Calu3 (cell line): Measurements from ENCODE around the gene NTM. TPM values are rescaled to one million over a fixed set of nuclear protein-coding genes. Genes with fewer than 3 reads are reported as not detected.

Source experiments
- BruUV-seq: library from RNA; stranded (reverse); fragments of 400-500 nt; replicated peaks from 2 replicates; lab custom pipeline; 2021; lab: Mats Ljungman, UMichigan
- CTCF ChIA-PET: fragments of 300-600 bp; sonication (Branson Sonifier 250); formaldehyde crosslinking; loops from one replicate; lab custom pipeline; 2022; ENCODE audit warnings: antibody characterized with exemption; lab: Charles Lee
- DNase-seq: peaks from one replicate; pipeline ENCODE4 v3.0.0; 2022
- H3K27ac Mint-ChIP-seq: one replicate; pipeline ENCODE4 v1.8.0; 2022; ENCODE audit warnings: mixed read lengths; ENCODE audit not compliant: unreplicated experiment
- H3K27me3 Mint-ChIP-seq: one replicate; pipeline ENCODE4 v1.8.0; 2022; ENCODE audit warnings: mixed read lengths; ENCODE audit not compliant: unreplicated experiment
- H3K36me3 Mint-ChIP-seq: one replicate; pipeline ENCODE4 v1.8.0; 2022; ENCODE audit warnings: mild to moderate bottlenecking, moderate library complexity, mixed read lengths; ENCODE audit not compliant: insufficient read depth, unreplicated experiment
- H3K4me1 Mint-ChIP-seq: one replicate; pipeline ENCODE4 v1.8.0; 2022; ENCODE audit warnings: mild to moderate bottlenecking, low read depth, mixed read lengths; ENCODE audit not compliant: unreplicated experiment
- H3K4me3 Mint-ChIP-seq: one replicate; pipeline ENCODE4 v1.8.0; 2022; ENCODE audit warnings: mild to moderate bottlenecking, low read depth, moderate library complexity, mixed read lengths; ENCODE audit not compliant: unreplicated experiment
- H3K9me3 Mint-ChIP-seq: one replicate; pipeline ENCODE4 v1.8.0; 2022; ENCODE audit warnings: low read depth, mixed read lengths; ENCODE audit not compliant: unreplicated experiment
- CTCF ChIP-seq: fragments of 200-600 bp; IDR thresholded peaks from one replicate; pipeline ENCODE4 v1.8.0; 2022; ENCODE audit warnings: antibody characterized with exemption; ENCODE audit not compliant: unreplicated experiment
- intact Hi-C: fragments of 100-400 bp; cut with micrococcal nuclease; formaldehyde crosslinking; loops from one replicate; pipeline ENCODE4 v1.10.0; 2022; ENCODE audit not compliant: unreplicated experiment
- total RNA-seq: library from RNA; stranded (reverse); gene quantifications from 2 replicates; pipeline ENCODE4 v1.2.3, GENCODE V29; 2022

NTM gene
- total RNA-seq, 1 experiment from 2014 or later, result not detected

GRCh38 chr11:132039521-132039920, 669.1 kb downstream of the NTM start:
- BruUV-seq, result no TSS peak
- H3K27ac Mint-ChIP-seq, result no peak overlapping the region
- H3K36me3 Mint-ChIP-seq, result peaks cover 4% of the 10 kb centered on the region
- no peaks in the 10 kb centered on the region for H3K27me3 Mint-ChIP-seq
- intact Hi-C loops, result no loop called here
- CTCF ChIA-PET, result no interaction called here
- TF ChIP-seq CTCF, result no peak
- H3K4me3 Mint-ChIP-seq, result no peak overlapping the region
- DNase-seq, result no peak
- peaks cover 6% of the 10 kb centered on the region for H3K9me3 Mint-ChIP-seq
- H3K4me1 Mint-ChIP-seq, result no peaks in the 10 kb centered on the region

- H3K4me1 Mint-ChIP-seq, result no peaks in the 10 kb centered on the region
- H3K27me3 Mint-ChIP-seq, result no peaks in the 10 kb centered on the region
- no peak for DNase-seq
- H3K9me3 Mint-ChIP-seq, result peaks cover 6% of the 10 kb centered on the region
- intact Hi-C loops, result no loop called here
- no TSS peak for BruUV-seq
- H3K36me3 Mint-ChIP-seq, result peaks cover 4% of the 10 kb centered on the region
- CTCF ChIA-PET, result no interaction called here
- H3K27ac Mint-ChIP-seq, result no peak overlapping the region
- no peak overlapping the region for H3K4me3 Mint-ChIP-seq
- no peak for TF ChIP-seq CTCF
Observed at GRCh38 chr11:132042296-132042695, 671.9 kb downstream of the NTM start.

GRCh38 chr11:132043714-132044113, 673.3 kb downstream of the NTM start:
- H3K4me3 Mint-ChIP-seq, result no peak overlapping the region
- no peaks in the 10 kb centered on the region for H3K27me3 Mint-ChIP-seq
- no TSS peak for BruUV-seq
- intact Hi-C loops, result no loop called here
- CTCF ChIA-PET, result no interaction called here
- no peak for DNase-seq
- H3K4me1 Mint-ChIP-seq, result no peaks in the 10 kb centered on the region
- TF ChIP-seq CTCF, result no peak
- H3K27ac Mint-ChIP-seq, result no peak overlapping the region
- H3K36me3 Mint-ChIP-seq, result peaks cover 3% of the 10 kb centered on the region
- H3K9me3 Mint-ChIP-seq, result peaks cover 6% of the 10 kb centered on the region

- no peak for TF ChIP-seq CTCF
- peaks cover 4% of the 10 kb centered on the region for H3K9me3 Mint-ChIP-seq
- H3K36me3 Mint-ChIP-seq, result no peaks in the 10 kb centered on the region
- intact Hi-C loops, result no loop called here
- no peak for DNase-seq
- CTCF ChIA-PET, result no interaction called here
- BruUV-seq, result no TSS peak
- no peak overlapping the region for H3K4me3 Mint-ChIP-seq
- H3K4me1 Mint-ChIP-seq, result no peaks in the 10 kb centered on the region
- no peaks in the 10 kb centered on the region for H3K27me3 Mint-ChIP-seq
- H3K27ac Mint-ChIP-seq, result no peak overlapping the region
Observed at GRCh38 chr11:132045107-132045506, 674.7 kb downstream of the NTM start.
